Lung (tissue), 12 donors: ENCODE data around the gene ZKSCAN5. TPM values are rescaled to one million over a fixed set of nuclear protein-coding genes. Genes with fewer than 3 reads are reported as not detected.

ENCODE experiments used
- ATAC-seq: fragments of 200-7000 bp; cut with Tn5 transposase; one replicate; pipeline ENCODE4 v1.9.1; 2020; ENCODE audit warnings: moderate number of reproducible peaks; ENCODE audit not compliant: insufficient read depth, low FRiP score
- DNase-seq, 3 donors: peaks; one replicate each; pipeline ENCODE4 v3.0.0-alpha.2; 2013 to 2017
- H3K27ac ChIP-seq, 2 donors: one replicate each; pipeline ENCODE4 v1.5.1; 2013; ENCODE audit warnings: mild to moderate bottlenecking in 2 of 2, moderate library complexity in 2 of 2, control low read depth in 1 of 2, inconsistent platforms in 1 of 2, low read depth in 1 of 2, low read length in 1 of 2
- H3K27me3 ChIP-seq, 3 donors: one replicate each; pipeline ENCODE4 v1.5.1; 2013; ENCODE audit warnings: low read length in 2 of 3; ENCODE audit not compliant: control insufficient read depth in 3 of 3, insufficient read depth in 3 of 3
- H3K36me3 ChIP-seq, 4 donors: one replicate each; pipeline ENCODE4 v1.5.1; 2013; ENCODE audit warnings: low read length in 4 of 4, mild to moderate bottlenecking in 1 of 4, moderate library complexity in 1 of 4; ENCODE audit not compliant: control insufficient read depth in 4 of 4, insufficient read depth in 4 of 4
- H3K4me1 ChIP-seq, 5 donors: one replicate each; pipeline ENCODE4 v1.5.1; 2013; ENCODE audit warnings: low read length in 5 of 5, mild to moderate bottlenecking in 2 of 5, moderate library complexity in 1 of 5; ENCODE audit not compliant: control insufficient read depth in 5 of 5, insufficient read depth in 5 of 5
- H3K4me3 ChIP-seq: one replicate; pipeline ENCODE4 v1.5.1; 2013; ENCODE audit warnings: mild to moderate bottlenecking, control low read depth, moderate library complexity
- H3K9ac ChIP-seq, 2 donors: one replicate each; pipeline ENCODE4 v1.5.1; 2013; ENCODE audit warnings: low read length in 2 of 2, control low read depth in 1 of 2; ENCODE audit not compliant: insufficient read depth in 1 of 2
- H3K9me3 ChIP-seq, 4 donors: one replicate each; pipeline ENCODE4 v1.5.1; 2013; ENCODE audit warnings: low read length in 3 of 4, mild to moderate bottlenecking in 1 of 4, moderate library complexity in 1 of 4; ENCODE audit not compliant: control insufficient read depth in 4 of 4, insufficient read depth in 3 of 4
- WGBS, 2 donors: extraction: QIAGEN DNeasy Blood & Tissue Kit; methylation state at CpG; one replicate each; pipeline ENCODE4 v1.1.7; 2013; 5-methylcytosine and 5-hydroxymethylcytosine counted together
- polyA plus RNA-seq, 2 donors: library from polyadenylated mRNA; stranded (reverse); fragments of 200-250 nt; gene quantifications; one replicate each; pipeline ENCODE4 v1.2.1, GENCODE V29; 2013
- total RNA-seq, 2 donors: library from RNA; depleted of rRNA in 1 of 2; stranded (reverse); fragments of >200 nt in 1 of 2; gene quantifications; one replicate each; pipeline ENCODE4 v1.2.1, GENCODE V29; 2014 to 2021
- TF ChIP-seq, protein P1 (sequence below): IDR thresholded peaks from 2 replicates; pipeline ENCODE4 v1.5.1; 2012; ENCODE audit warnings: mild to moderate bottlenecking; ENCODE audit errors: control extremely low read depth, extremely low read depth
- donor health status: control.
- donor health status: control.
- donor health status: Bipolar disorder and iron deficiency.
- donor health status: healthy.
- donor health status: DM: yes; HTN: yes; CAD: no.

Gene ZKSCAN5
- total and polyA plus RNA-seq, 4 donors, result 3.1 to 9.7 (median 6.2) TPM

DNA sequence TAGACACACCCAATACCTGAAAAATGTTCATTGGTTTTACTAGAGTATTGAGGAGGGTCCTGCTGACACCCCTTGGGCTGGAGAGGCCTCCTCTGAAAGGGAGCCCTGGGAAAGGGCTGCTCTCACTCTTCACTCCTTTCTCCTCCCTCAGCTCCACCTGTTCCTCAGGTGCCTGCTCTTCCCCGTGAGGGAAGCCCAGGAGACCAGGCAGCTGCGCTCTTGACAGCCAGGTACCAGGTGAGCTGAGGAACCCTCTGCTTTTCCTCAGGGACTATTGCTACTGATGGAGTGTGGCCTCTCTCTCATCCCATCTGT lies 57.2 kb downstream of the ZKSCAN5 start:
- Histone ChIP-seq H3K36me3 (peaks cover 27 to 44% (median 34%) of the 10 kb centered on the region in 4 donors), H3K9me3 (no peaks in the 10 kb centered on the region), H3K27me3 (no peaks in the 10 kb centered on the region), H3K4me3 (no peak overlapping the region), H3K27ac (no peak overlapping the region), H3K4me1 (peaks cover 0 to 18% (median 10%) of the 10 kb centered on the region in 5 donors), H3K9ac (no peak overlapping the region)
- DNase-seq (no peak), ATAC-seq (no peak)
- 90 to 94% methylated on average over 2 of the region's 2 CpGs for WGBS, 2 donors
- TF ChIP-seq, protein P1, sequence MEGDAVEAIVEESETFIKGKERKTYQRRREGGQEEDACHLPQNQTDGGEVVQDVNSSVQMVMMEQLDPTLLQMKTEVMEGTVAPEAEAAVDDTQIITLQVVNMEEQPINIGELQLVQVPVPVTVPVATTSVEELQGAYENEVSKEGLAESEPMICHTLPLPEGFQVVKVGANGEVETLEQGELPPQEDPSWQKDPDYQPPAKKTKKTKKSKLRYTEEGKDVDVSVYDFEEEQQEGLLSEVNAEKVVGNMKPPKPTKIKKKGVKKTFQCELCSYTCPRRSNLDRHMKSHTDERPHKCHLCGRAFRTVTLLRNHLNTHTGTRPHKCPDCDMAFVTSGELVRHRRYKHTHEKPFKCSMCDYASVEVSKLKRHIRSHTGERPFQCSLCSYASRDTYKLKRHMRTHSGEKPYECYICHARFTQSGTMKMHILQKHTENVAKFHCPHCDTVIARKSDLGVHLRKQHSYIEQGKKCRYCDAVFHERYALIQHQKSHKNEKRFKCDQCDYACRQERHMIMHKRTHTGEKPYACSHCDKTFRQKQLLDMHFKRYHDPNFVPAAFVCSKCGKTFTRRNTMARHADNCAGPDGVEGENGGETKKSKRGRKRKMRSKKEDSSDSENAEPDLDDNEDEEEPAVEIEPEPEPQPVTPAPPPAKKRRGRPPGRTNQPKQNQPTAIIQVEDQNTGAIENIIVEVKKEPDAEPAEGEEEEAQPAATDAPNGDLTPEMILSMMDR, result no peak

- TF ChIP-seq, protein P1, result no peak
- WGBS, 2 donors, result 89 to 90% methylated on average over 9 of the region's 9 CpGs
- H3K4me1 ChIP-seq, result peaks cover 0 to 13% (median 9%) of the 10 kb centered on the region in 5 donors
- DNase-seq, result no peak
- no peak for ATAC-seq
- H3K4me3 ChIP-seq, result no peak overlapping the region
- no peaks in the 10 kb centered on the region for H3K27me3 ChIP-seq
- H3K36me3 ChIP-seq, result peaks cover 27 to 44% (median 35%) of the 10 kb centered on the region in 4 donors
- H3K9ac ChIP-seq, result no peak overlapping the region
- H3K27ac ChIP-seq, result peak overlapping the region in 1 of 2 donors; percentile 77
- H3K9me3 ChIP-seq, result no peaks in the 10 kb centered on the region
Measured at GRCh38 chr7:99562114-99562784, 57.8 kb downstream of the ZKSCAN5 start.

GRCh38 chr7:99562832-99563231 lies 58.4 kb downstream of the ZKSCAN5 start:
- Histone ChIP-seq H3K9me3 (no peaks in the 10 kb centered on the region), H3K9ac (no peak overlapping the region), H3K4me1 (peaks cover 0 to 9% (median 8%) of the 10 kb centered on the region in 5 donors), H3K4me3 (no peak overlapping the region), H3K36me3 (peaks cover 27 to 44% (median 34%) of the 10 kb centered on the region in 4 donors), H3K27me3 (no peaks in the 10 kb centered on the region), H3K27ac (peak overlapping the region in 1 of 2 donors; percentile 77)
- no peak for DNase-seq
- ATAC-seq, result peak; percentile 4
- TF ChIP-seq, protein P1, result no peak
- WGBS, 2 donors, result 37 to 62% methylated on average over 2 of the region's 2 CpGs
